Activated T-cell treated with anti-CD3 and anti-CD28 coated beads for 4 hours (primary cell): ENCODE measurements around the gene PSMD13.

Source experiments
- DNase-seq: peaks from one replicate; pipeline ENCODE4 v3.0.0-alpha.2; 2020

Gene PSMD13

GRCh38 chr11:205221-206001 is 31.4 kb upstream of the PSMD13 start:
- no peak for DNase-seq

GRCh38 chr11:206002-206384 is 30.8 kb upstream of the PSMD13 start:
- no peak for DNase-seq

- DNase-seq = no peak
Observed at GRCh38 chr11:206526-207207, 30.1 kb upstream of the PSMD13 start.

GRCh38 chr11:207208-207862 is 29.4 kb upstream of the PSMD13 start, which contains the start of the genes BET1L and RIC8A:
BET1L (minus strand) TSS chr11:207399; CDS start chr11:207321, 78 bp downstream.
RIC8A (plus strand) TSS chr11:207708; CDS start chr11:208855, 1,147 bp downstream.
- DNase-seq = peak; percentile 94

GRCh38 chr11:207863-208180 is 29.0 kb upstream of the PSMD13 start:
- no peak for DNase-seq

GRCh38 chr11:208181-208916 is 28.4 kb upstream of the PSMD13 start:
- peak; percentile 70 for DNase-seq

- no peak for DNase-seq
Observed at GRCh38 chr11:208917-209260, 27.9 kb upstream of the PSMD13 start.

GRCh38 chr11:209275-210121 is 27.3 kb upstream of the PSMD13 start:
- no peak for DNase-seq

- DNase-seq = no peak
Observed at GRCh38 chr11:210122-210802, 26.5 kb upstream of the PSMD13 start.

GRCh38 chr11:210803-211180 is 26.0 kb upstream of the PSMD13 start:
- no peak for DNase-seq

GRCh38 chr11:211295-211694 is 25.5 kb upstream of the PSMD13 start:
- DNase-seq = no peak

GRCh38 chr11:211741-212140 is 25.0 kb upstream of the PSMD13 start:
- DNase-seq = no peak

GRCh38 chr11:212150-213100 is 24.4 kb upstream of the PSMD13 start:
- DNase-seq = no peak

- DNase-seq = no peak
Observed at GRCh38 chr11:213111-213510, 23.7 kb upstream of the PSMD13 start.

- DNase-seq = no peak
Observed at GRCh38 chr11:214083-214482, 22.7 kb upstream of the PSMD13 start.

GRCh38 chr11:215581-216037 is 21.2 kb upstream of the PSMD13 start:
- DNase-seq = no peak

GRCh38 chr11:216081-216974 is 20.4 kb upstream of the PSMD13 start:
- no peak for DNase-seq

- DNase-seq = no peak
Observed at GRCh38 chr11:217704-218103, 19.1 kb upstream of the PSMD13 start.

GRCh38 chr11:218815-219593 is 17.8 kb upstream of the PSMD13 start:
- no peak for DNase-seq
